H1 (cell line): Measurements from ENCODE around the gene FBXO38. TPM values are rescaled to one million over a fixed set of nuclear protein-coding genes. Genes with fewer than 3 reads are reported as not detected.

ENCODE experiments used
- CTCF ChIA-PET: fragments of 300-600 bp; sonication (Branson Sonifier 250); formaldehyde crosslinking; loops from one replicate; lab custom pipeline; 2021; ENCODE audit not compliant: partially characterized antibody; lab: Charles Lee
- POLR2A ChIA-PET: fragments of 300-600 bp; sonication (Branson Sonifier 250); formaldehyde crosslinking; loops from one replicate; lab custom pipeline; 2021; ENCODE audit warnings: inconsistent platforms; ENCODE audit not compliant: partially characterized antibody; lab: Charles Lee
- DNase-seq, 2 experiments: peaks; one replicate each; pipeline versions ENCODE4 v3.0.0 to v3.0.0-alpha.2; 2010 to 2022; ENCODE audit warnings: low spot score in 2 of 2, low read depth in 1 of 2, mixed read lengths in 1 of 2
- FAIRE-seq: peaks from 2 replicates; lab custom pipeline; 2011; peaks lifted over from hg19 to GRCh38; lab: Jason Lieb, UNC
- H2AFZ ChIP-seq: 2 replicates; pipeline ENCODE4 v1.8.1; 2012; ENCODE audit warnings: low read length, inconsistent platforms
- H2AK5ac ChIP-seq: 2 replicates; pipeline ENCODE4 v1.6.1; 2013; ENCODE audit warnings: low read depth, low read length
- H2BK120ac ChIP-seq: replicated peaks from 2 replicates; pipeline ENCODE3; 2013; ENCODE audit warnings: low read depth, low read length, inconsistent platforms
- H2BK12ac ChIP-seq: 2 replicates; pipeline ENCODE4 v1.6.1; 2013; ENCODE audit warnings: low read depth, low read length
- H2BK15ac ChIP-seq: 2 replicates; pipeline ENCODE4 v1.6.1; 2013; ENCODE audit warnings: low read length
- H2BK20ac ChIP-seq: 2 replicates; pipeline ENCODE4 v1.6.1; 2013; ENCODE audit warnings: low read length
- H2BK5ac ChIP-seq: 2 replicates; pipeline ENCODE4 v1.6.1; 2013; ENCODE audit warnings: low read depth, low read length
- H3K14ac ChIP-seq: 2 replicates; pipeline ENCODE4 v1.6.1; 2013; ENCODE audit warnings: inconsistent platforms; ENCODE audit not compliant: insufficient read length
- H3K18ac ChIP-seq: 2 replicates; pipeline ENCODE4 v1.6.1; 2013; ENCODE audit warnings: low read length; ENCODE audit errors: extremely low read depth
- H3K23ac ChIP-seq: 2 replicates; pipeline ENCODE4 v1.6.1; 2013; ENCODE audit warnings: inconsistent platforms; ENCODE audit not compliant: insufficient read length
- H3K23me2 ChIP-seq: 2 replicates; pipeline ENCODE4 v1.6.1; 2013; ENCODE audit warnings: low read depth, low read length
- H3K27ac ChIP-seq: 2 replicates; pipeline ENCODE4 v1.6.1; 2011; ENCODE audit warnings: low read depth, low read length, inconsistent platforms
- H3K27me3 ChIP-seq, 4 experiments: replicated peaks in 1 of 4; 1 replicate in 1 of 4; 2 replicates in 3 of 4; pipeline versions ENCODE4 v1.6.1 to v1.8.1; 2011 to 2013; ENCODE audit warnings: low read length in 3 of 4, mild to moderate bottlenecking in 3 of 4, inconsistent platforms in 2 of 4, mixed read lengths in 2 of 4, moderate library complexity in 1 of 4; ENCODE audit not compliant: control insufficient read depth in 3 of 4, insufficient read depth in 3 of 4; ENCODE audit errors: extremely low read depth in 1 of 4
- H3K36me3 ChIP-seq, 4 experiments: 2 replicates each; pipeline versions ENCODE4 v1.6.1 to v1.8.1; 2011 to 2013; ENCODE audit warnings: mild to moderate bottlenecking in 4 of 4, low read length in 3 of 4, moderate library complexity in 2 of 4, control low read depth in 1 of 4, inconsistent platforms in 1 of 4; ENCODE audit not compliant: insufficient read depth in 4 of 4, control insufficient read depth in 2 of 4
- H3K4ac ChIP-seq: replicated peaks from 2 replicates; pipeline ENCODE3; 2013; ENCODE audit warnings: low read length, low read depth, mixed read lengths, inconsistent platforms; ENCODE audit not compliant: insufficient read length
- H3K4me1 ChIP-seq, 4 experiments: replicated peaks in 1 of 4; 1 replicate in 1 of 4; 2 replicates in 3 of 4; pipeline versions ENCODE4 v1.6.1 to v1.8.1; 2011 to 2013; ENCODE audit warnings: low read length in 3 of 4, inconsistent platforms in 2 of 4, mixed read lengths in 1 of 4; ENCODE audit not compliant: insufficient read depth in 4 of 4, control insufficient read depth in 3 of 4
- H3K4me2 ChIP-seq, 2 experiments: 2 replicates each; pipeline versions ENCODE4 v1.6.1 to v1.8.1; 2011 to 2013; ENCODE audit warnings: low read depth in 2 of 2, low read length in 2 of 2, control low read depth in 1 of 2, inconsistent platforms in 1 of 2, mild to moderate bottlenecking in 1 of 2; ENCODE audit not compliant: insufficient read depth in 1 of 2
- H3K4me3 ChIP-seq, 4 experiments: fragments of 200-600, 300-600 bp in 1 of 4; sonication (generic), shearing (Covaris generic), sonication (Bioruptor Twin) in 1 of 4; 2 replicates each; pipeline versions ENCODE4 v1.5.1 to v1.8.1; 2011 to 2016; ENCODE audit warnings: low read length in 4 of 4, low read depth in 3 of 4, control low read depth in 2 of 4, inconsistent platforms in 2 of 4, mild to moderate bottlenecking in 2 of 4, mixed read lengths in 1 of 4, moderate library complexity in 1 of 4; ENCODE audit not compliant: insufficient read depth in 2 of 4; ENCODE audit errors: extremely low read depth in 1 of 4
- H3K56ac ChIP-seq: replicated peaks from 2 replicates; pipeline ENCODE3; 2013; ENCODE audit warnings: low read depth, mild to moderate bottlenecking, mixed read lengths, low read length, inconsistent platforms; ENCODE audit not compliant: insufficient read length
- H3K79me1 ChIP-seq: 2 replicates; pipeline ENCODE4 v1.6.1; 2013; ENCODE audit warnings: low read depth, low read length, control low read depth
- H3K79me2 ChIP-seq, 2 experiments: 2 replicates each; pipeline versions ENCODE4 v1.6.1 to v1.8.1; 2012 to 2013; ENCODE audit warnings: low read length in 2 of 2, mild to moderate bottlenecking in 2 of 2, inconsistent platforms in 1 of 2; ENCODE audit not compliant: insufficient read depth in 2 of 2, control insufficient read depth in 1 of 2
- H3K9ac ChIP-seq, 4 experiments: replicated peaks in 1 of 4; 1 replicate in 1 of 4; 2 replicates in 3 of 4; pipeline versions ENCODE4 v1.6.1 to v1.8.1; 2011 to 2013; ENCODE audit warnings: low read depth in 3 of 4, low read length in 3 of 4, control low read depth in 2 of 4, mild to moderate bottlenecking in 2 of 4, moderate library complexity in 2 of 4, inconsistent platforms in 1 of 4; ENCODE audit errors: extremely low read depth in 1 of 4
- H3K9me3 ChIP-seq, 2 experiments: 2 replicates each; pipeline versions ENCODE4 v1.6.1 to v1.8.1; 2012 to 2013; ENCODE audit warnings: mild to moderate bottlenecking in 2 of 2, moderate library complexity in 2 of 2, control low read depth in 1 of 2, inconsistent platforms in 1 of 2, low read depth in 1 of 2, low read length in 1 of 2, mixed read lengths in 1 of 2; ENCODE audit not compliant: insufficient read depth in 2 of 2
- H4K20me1 ChIP-seq, 2 experiments: replicated peaks in 1 of 2; 2 replicates each; pipeline versions ENCODE3 to v1.8.1; 2011 to 2013; ENCODE audit warnings: inconsistent platforms in 2 of 2, low read length in 2 of 2, mild to moderate bottlenecking in 1 of 2; ENCODE audit not compliant: insufficient read depth in 2 of 2, control insufficient read depth in 1 of 2
- H4K5ac ChIP-seq: 2 replicates; pipeline ENCODE4 v1.6.1; 2013; ENCODE audit warnings: low read length, low read depth, mixed read lengths, inconsistent platforms; ENCODE audit not compliant: insufficient read length
- H4K8ac ChIP-seq: 2 replicates; pipeline ENCODE4 v1.8.0; 2013; ENCODE audit warnings: mild to moderate bottlenecking, moderate library complexity, low read length, inconsistent platforms; ENCODE audit not compliant: insufficient read depth; ENCODE audit errors: extremely low read depth
- H4K91ac ChIP-seq: replicated peaks from 2 replicates; pipeline ENCODE3; 2013; ENCODE audit warnings: low read length, mixed read lengths, inconsistent platforms; ENCODE audit not compliant: insufficient read length
- ASH2L ChIP-seq: fragments of 200-600, 300-600 bp; sonication (generic); IDR thresholded peaks from one replicate; pipeline ENCODE4 v1.7.1; 2017; ENCODE audit warnings: low read length
- CBX8 ChIP-seq: fragments of 300-800, 300-1000 bp; sonication (generic); IDR thresholded peaks from 2 replicates; pipeline ENCODE4 v1.7.1; 2016; ENCODE audit warnings: low read depth, low read length, borderline replicate concordance
- CHD2 ChIP-seq: IDR thresholded peaks from 2 replicates; pipeline ENCODE4 v1.6.1; 2012; ENCODE audit warnings: low read length, improper control_type of control experiment
- CREB1 ChIP-seq: IDR thresholded peaks from 2 replicates; pipeline ENCODE4 v1.6.1; 2012; ENCODE audit warnings: inconsistent platforms
- FOSL1 ChIP-seq: IDR thresholded peaks from 2 replicates; pipeline ENCODE4 v1.6.1; 2011; ENCODE audit warnings: mild to moderate bottlenecking, low read depth, low read length, moderate library complexity; ENCODE audit not compliant: insufficient read depth
- GTF2F1 ChIP-seq: IDR thresholded peaks from 2 replicates; pipeline ENCODE4 v1.6.1; 2012; ENCODE audit warnings: low read depth, low read length, improper control_type of control experiment, borderline replicate concordance
- JUND ChIP-seq: IDR thresholded peaks from 2 replicates; pipeline ENCODE4 v1.6.1; 2011; ENCODE audit warnings: mild to moderate bottlenecking, improper control_type of control experiment, low read length
- KDM4A ChIP-seq: IDR thresholded peaks from one replicate; pipeline ENCODE4 v1.7.1; 2012; ENCODE audit warnings: low read depth, mild to moderate bottlenecking, moderate library complexity, low read length, inconsistent platforms; ENCODE audit not compliant: severe bottlenecking
- POU5F1 ChIP-seq: IDR thresholded peaks from 2 replicates; pipeline ENCODE4 v1.6.1; 2011; ENCODE audit warnings: low read depth, mild to moderate bottlenecking, low read length, moderate library complexity
- SAP30 ChIP-seq: fragments of 300-600 bp; sonication (generic); IDR thresholded peaks from 2 replicates; pipeline ENCODE4 v1.7.1; 2012; ENCODE audit warnings: low read length, moderate library complexity, mild to moderate bottlenecking, inconsistent platforms; ENCODE audit not compliant: insufficient read depth, insufficient replicate concordance
- SIRT6 ChIP-seq: IDR thresholded peaks from one replicate; pipeline ENCODE4 v1.7.1; 2012; ENCODE audit warnings: low read length, inconsistent platforms
- SP2 ChIP-seq: IDR thresholded peaks from 2 replicates; pipeline ENCODE4 v1.6.1; 2012; ENCODE audit warnings: mild to moderate bottlenecking, low read length, inconsistent platforms
- SUZ12 ChIP-seq: fragments of 200-600 bp; sonication (generic); IDR thresholded peaks from 2 replicates; pipeline ENCODE4 v1.6.1; 2012; ENCODE audit warnings: mild to moderate bottlenecking, inconsistent platforms, low read length, moderate library complexity, mixed read lengths
- TEAD4 ChIP-seq: IDR thresholded peaks from 2 replicates; pipeline ENCODE4 v1.6.1; 2012; ENCODE audit warnings: low read depth, low read length, inconsistent platforms, mixed read lengths
- YY1 ChIP-seq: IDR thresholded peaks from 2 replicates; pipeline ENCODE4 v1.6.1; 2011; ENCODE audit warnings: low read depth, mild to moderate bottlenecking, low read length
- WGBS, 2 experiments: shearing (Covaris generic) in 1 of 2; methylation state at CpG; one replicate each; pipeline versions ENCODE4 v1.1.6 to v1.1.7; 2013 to 2015; ENCODE audit warnings: low lambda C conversion rate in 2 of 2, mixed read lengths in 2 of 2, inconsistent platforms in 1 of 2, low coverage in 1 of 2, missing lambda C conversion rate in 1 of 2; ENCODE audit not compliant: insufficient replicate concordance in 2 of 2, insufficient coverage in 1 of 2, insufficient read length in 1 of 2; ENCODE audit errors: extremely low coverage in 1 of 2, missing lambda C conversion rate in 1 of 2; 5-methylcytosine and 5-hydroxymethylcytosine counted together
- polyA plus RNA-seq, 7 experiments: library from polyadenylated mRNA; depleted of rRNA in 3 of 7; stranded (reverse) in 5 of 7; unstranded in 2 of 7; fragments of >200 nt in 5 of 7; fragments of 200-250 nt in 2 of 7; gene quantifications; 1 replicate in 5 of 7; 2 replicates in 1 of 7; 4 replicates in 1 of 7; pipeline versions ENCODE4 v1.2.1 to v1.2.3, GENCODE V29; 2011 to 2013; ENCODE audit warnings: missing spikeins in 2 of 7, mixed read lengths in 2 of 7
- total RNA-seq: library from RNA; stranded (reverse); fragmentation: NEBNext Ultra II Directional; extraction: Animal tissue kit (Norgen Biotek cat#: 25700); gene quantifications from 2 replicates; pipeline ENCODE4 v1.2.1, GENCODE V29; 2021

The FBXO38 gene
- total and polyA plus RNA-seq, 2 of the 8 experiments (the other 6 are each of a cell fraction or from before 2014, with no cell fraction given) = 9.1 to 34.3 TPM

GRCh38 chr5:148343046-148343407 is 40.7 kb upstream of the FBXO38 start:
- FAIRE-seq = no peak

More at GRCh38 chr5:148343046-148343407, 40.7 kb upstream of the FBXO38 start:
- Histone ChIP-seq H3K9ac (no peak overlapping the region), H3K4ac (no peak overlapping the region), H3K79me1 (no peaks in the 10 kb centered on the region), H3K9me3 (no peaks in the 10 kb centered on the region), H3K23me2 (no peaks in the 10 kb centered on the region), H2BK120ac (no peak overlapping the region), H3K27me3 (no peaks in the 10 kb centered on the region), H3K79me2 (no peaks in the 10 kb centered on the region), H3K56ac (no peak overlapping the region), H4K91ac (no peak overlapping the region), H2AK5ac (no peak overlapping the region), H2BK5ac (no peak overlapping the region), H3K4me2 (no peak overlapping the region), H2BK20ac (no peak overlapping the region), H3K23ac (no peak overlapping the region), H2BK15ac (no peak overlapping the region), H2BK12ac (no peak overlapping the region), H3K36me3 (no peaks in the 10 kb centered on the region), H3K4me3 (no peak overlapping the region), H2AFZ (0 out of 2 replicates have a peak overlapping the region, but pooled peaks have one; percentile 14), H3K27ac (no peak overlapping the region), H4K8ac (no peak overlapping the region), H4K20me1 (no peaks in the 10 kb centered on the region), H4K5ac (no peak overlapping the region), H3K4me1 (peaks cover 0 to 3% (median 0%) of the 10 kb centered on the region in 4 experiments; a peak in 1 of 7 replicates)
- 94% methylated on average over 2 of the region's 2 CpGs; no CpG with 5 or more reads in 1 of the 2 experiments for WGBS, 2 experiments
- no peak for DNase-seq
- POLR2A ChIA-PET = no interaction called here
- CTCF ChIA-PET = no interaction called here
- TF ChIP-seq ASH2L (no peak), TEAD4 (no peak), CREB1 (no peak), GTF2F1 (no peak), CHD2 (no peak), FOSL1 (no peak), KDM4A (no peak), POU5F1 (no peak), SIRT6 (no peak), JUND (no peak), SAP30 (no peak), SP2 (no peak), YY1 (no peak), CBX8 (no peak), SUZ12 (no peak)
- TF ChIP-seq, all 59 proteins: peak for 0
- Histone ChIP-seq H3K14ac (no peak overlapping the region), H3K18ac (no peak overlapping the region)
